GM19043 (cell line): ENCODE results near the gene ADGRD2.

Source experiments
- ATAC-seq: cut with Tn5 transposase; IDR thresholded peaks from one replicate; pipeline ENCODE4 v1.9.1; 2021; ENCODE audit warnings: low read depth; ENCODE audit not compliant: unreplicated experiment

The ADGRD2 gene

GRCh38 chr9:124477648-124478285 lies 27.5 kb downstream of the ADGRD2 start:
- ATAC-seq: no peak

DNA sequence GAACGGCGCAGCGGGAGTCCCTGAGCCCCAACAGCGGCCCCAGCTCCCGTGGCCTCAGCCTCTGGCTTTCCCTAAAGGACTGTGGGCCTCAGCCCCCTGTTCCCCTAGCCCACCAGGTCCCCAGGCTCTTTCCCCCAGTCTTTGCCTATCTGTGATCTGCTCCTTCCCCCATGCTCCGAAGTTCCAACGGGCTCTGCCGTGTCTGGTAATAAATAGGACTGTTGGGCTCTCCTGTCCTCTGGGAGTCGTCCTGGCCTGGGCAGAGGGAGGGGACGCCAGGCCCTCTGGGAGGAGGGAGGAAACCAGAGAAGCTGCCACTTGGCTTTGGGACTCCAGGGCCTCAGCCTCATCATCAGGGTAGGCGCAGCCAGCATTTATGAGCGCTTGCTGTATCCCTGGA lies 28.1 kb downstream of the ADGRD2 start:
- no peak for ATAC-seq

- ATAC-seq: no peak
These were observed 29.1 kb downstream of the ADGRD2 start for GRCh38 chr9:124479371-124479770.

DNA sequence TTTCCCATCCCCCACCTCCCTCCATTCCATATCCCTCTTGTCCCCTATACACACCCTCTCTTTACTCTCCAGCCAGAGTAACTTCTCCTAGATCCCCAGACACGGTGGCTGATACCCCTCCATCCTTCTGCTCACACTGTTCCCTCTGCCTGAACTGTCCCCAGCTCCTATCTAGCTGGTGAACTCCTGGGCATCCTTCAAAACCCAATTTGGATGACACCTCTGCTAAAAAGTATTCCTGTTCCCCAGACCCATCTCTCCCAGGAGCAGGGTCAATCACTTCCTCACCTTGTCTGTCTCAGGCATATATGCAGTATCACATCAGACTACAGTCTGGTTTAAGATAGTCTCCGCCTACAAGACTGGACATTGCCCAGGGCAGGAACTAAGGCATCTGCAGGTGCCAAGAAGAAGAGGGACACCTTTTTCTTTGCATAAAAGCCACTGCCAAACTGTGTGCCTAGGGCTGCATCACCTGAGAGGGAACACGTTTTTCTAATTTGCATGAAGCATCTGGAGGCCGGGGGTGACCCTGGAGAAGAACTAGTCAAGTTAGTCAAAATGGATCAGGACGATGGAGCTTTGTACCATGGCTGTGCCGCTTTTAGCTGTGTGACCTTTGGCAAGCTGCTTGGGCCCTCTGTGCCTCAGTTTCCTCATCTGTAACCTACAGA lies 29.8 kb downstream of the ADGRD2 start:
- ATAC-seq: no peak

- no peak for ATAC-seq
These were observed 30.4 kb downstream of the ADGRD2 start for GRCh38 chr9:124480621-124480981.

DNA sequence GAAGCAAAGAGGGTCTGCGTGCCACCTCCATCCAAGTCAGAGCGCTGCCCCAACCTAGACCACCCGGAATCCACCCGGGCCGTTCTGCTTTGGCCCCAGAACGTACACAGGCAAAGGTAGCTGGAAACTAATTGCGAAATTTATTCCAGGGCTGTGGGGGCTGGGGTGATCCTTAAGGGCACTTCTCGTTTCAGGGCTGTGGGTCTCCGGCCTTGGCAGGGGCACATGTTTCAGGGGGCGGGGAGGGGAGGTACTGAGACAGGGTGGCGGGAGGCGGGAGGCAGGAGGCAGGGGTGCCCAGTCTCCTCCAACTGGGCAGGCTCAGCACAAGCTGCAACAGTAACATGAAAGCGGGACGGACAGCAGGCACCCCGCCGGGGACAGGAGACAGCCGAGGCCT lies 30.9 kb downstream of the ADGRD2 start:
- ATAC-seq: no peak

DNA sequence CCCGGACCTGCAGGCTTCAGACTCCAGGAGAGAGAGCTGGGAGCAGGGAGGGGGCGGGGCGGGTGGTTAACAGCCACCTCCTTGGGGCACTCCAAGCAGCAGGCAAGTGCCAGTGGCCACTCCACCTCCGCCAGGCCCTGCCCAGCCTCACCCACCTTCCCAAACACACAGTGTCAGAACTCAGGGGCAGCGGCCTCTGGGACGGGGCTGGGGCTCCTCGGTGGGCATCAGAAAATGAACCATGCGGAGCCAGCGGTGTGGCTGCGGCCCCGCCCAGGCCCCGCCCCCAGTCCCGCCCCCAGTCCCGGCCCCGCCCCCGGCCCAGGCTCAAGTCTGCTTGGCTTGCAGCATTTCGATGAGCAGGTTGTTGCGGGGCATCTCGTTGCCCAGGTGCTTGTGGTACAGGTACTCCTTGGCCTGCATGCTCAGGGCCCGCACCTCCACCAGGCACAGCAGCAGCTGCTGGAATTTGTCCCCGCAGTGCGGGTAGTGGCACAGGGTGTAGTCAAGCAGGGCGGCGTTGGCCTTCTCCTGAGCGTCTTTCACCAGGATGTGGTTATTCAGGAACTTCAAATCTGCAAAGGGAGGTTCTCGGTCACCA lies 32.3 kb downstream of the ADGRD2 start:
- no peak for ATAC-seq

- no peak for ATAC-seq
These were observed 33.2 kb downstream of the ADGRD2 start for GRCh38 chr9:124483481-124483880.

- ATAC-seq: no peak
These were observed 35.0 kb downstream of the ADGRD2 start for GRCh38 chr9:124485201-124485600.

- no peak for ATAC-seq
These were observed 35.7 kb downstream of the ADGRD2 start for GRCh38 chr9:124485936-124486335.

DNA sequence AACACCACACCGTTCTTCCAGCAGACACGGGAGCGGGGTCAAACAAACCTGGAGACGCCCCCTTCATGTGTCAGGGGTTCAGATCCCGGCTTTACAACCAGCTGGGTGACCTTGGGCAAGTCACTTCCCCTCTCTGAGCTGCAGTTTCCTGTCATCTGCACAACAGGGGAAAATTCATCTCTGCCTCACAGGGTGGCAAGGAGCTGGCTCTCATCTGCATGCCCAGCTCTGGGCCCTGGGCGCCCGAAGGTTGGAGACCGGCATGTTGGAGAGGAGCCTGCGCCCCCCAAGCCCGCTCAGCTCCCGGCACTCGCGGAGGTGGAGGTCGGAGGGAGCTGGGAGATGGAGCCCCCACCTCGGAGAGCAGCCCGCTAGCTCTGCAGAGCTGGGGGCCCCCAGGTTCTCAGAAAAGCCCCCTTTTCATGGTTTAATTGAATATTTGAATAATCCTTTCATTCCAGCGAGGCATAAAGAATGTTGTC lies 36.6 kb downstream of the ADGRD2 start:
- ATAC-seq: no peak

DNA sequence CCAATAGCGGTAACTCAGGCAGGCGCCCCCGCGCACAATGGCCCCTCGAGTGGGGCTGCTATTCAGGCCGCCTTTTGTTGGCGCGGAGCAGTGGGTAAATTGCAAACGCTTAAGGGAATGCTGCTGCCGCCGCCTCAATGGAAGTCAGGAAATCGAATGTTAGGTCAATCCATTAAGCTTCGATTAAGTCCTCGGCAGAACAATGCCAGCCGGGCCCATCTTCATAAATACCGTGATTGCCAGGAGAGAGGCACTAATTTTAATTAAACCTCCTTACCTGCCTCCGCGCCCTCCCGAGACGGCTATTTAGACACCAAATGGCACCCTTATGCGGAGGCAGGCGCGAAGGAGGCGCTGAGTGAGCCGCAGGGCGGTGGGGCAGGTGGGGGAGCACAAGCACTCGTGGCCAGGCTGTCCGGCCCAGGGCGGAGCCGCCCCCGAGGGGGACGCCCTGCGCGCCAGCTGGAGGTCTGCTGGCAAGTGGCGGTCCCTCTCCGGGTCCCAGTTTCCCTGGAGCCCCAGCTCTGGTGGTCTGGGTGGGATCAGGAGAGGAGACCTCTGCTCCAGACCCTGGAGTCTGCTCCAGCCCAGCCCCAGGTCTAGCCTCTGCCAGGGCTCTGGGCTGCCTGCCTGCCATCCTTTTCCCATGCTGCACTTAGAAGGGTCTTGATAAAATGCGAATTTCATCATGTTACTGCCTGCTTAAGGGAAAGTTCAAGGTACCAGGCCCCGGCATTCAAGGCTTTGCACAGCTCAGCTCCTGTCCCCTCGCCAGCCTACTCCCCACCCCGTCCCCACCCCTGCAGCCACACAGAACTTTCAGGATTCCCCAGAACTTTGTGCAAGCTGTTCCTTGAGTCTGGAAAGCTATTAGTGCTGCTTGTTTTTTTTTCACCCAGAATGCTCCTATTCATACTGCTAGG lies 37.3 kb downstream of the ADGRD2 start:
- no peak for ATAC-seq

DNA sequence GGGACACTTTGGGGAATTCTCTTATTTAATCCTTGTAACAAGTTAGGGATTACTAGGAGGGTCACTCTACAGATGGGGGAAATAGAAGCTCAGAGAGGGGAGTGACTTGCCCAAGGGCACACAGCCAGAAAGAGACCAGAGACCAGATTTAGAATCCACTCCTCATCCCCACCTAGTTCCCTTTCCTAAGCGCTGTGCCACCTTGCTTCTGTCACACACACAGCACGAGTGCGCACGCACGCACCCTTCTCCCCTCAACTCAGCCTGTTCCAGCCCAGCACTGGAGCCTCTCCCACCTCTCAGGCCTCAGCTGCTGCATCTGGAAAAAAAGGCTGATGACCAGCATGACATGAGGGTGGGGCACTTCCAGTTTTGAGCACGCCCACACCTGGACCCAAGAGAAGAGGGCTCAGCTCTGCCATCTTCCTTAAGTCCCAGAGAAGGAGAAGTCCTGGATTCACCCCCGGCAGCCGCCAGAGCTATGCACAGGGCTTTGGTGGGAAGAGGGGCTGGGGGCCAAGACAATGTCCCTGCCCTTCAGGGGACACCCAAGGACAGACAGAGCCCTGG lies 38.5 kb downstream of the ADGRD2 start:
- ATAC-seq: no peak

DNA sequence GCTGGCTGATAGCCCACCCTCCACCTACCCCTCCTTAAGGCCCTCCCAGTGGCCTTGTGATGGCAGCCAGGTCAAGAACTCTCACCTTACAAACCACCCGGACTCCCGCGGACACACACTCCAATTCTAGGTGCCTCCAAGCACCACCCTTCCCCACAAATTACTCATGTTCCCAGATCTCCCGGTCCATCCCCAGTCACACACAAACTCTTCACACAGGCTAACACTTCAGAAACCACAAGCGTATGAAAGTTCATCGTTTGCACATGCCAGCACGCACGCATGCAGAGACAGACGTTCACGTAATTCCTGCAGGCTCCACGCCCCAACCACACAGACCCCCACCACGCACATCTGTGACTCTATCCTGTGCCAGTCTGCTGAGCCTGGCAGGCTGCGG lies 39.0 kb downstream of the ADGRD2 start:
- no peak for ATAC-seq

DNA sequence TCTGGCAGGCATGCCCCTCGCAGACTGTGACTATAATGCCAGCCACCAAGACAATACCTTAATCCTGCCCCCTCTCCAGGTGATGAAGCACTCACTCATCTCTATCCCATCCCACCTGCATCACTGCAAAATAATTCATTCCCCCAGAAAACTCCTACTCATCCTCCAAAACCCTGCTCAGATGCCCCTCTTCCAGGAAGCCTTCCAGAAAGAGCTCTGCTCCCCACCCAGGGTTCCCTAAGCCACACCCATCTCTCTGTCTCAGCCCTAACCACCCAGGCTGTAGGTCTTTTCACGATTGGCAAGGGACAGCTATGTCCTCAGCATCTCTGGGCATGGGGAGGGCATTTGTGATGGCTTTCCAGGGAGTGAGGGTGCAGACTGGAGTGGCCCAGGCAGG lies 39.8 kb downstream of the ADGRD2 start:
- no peak for ATAC-seq

DNA sequence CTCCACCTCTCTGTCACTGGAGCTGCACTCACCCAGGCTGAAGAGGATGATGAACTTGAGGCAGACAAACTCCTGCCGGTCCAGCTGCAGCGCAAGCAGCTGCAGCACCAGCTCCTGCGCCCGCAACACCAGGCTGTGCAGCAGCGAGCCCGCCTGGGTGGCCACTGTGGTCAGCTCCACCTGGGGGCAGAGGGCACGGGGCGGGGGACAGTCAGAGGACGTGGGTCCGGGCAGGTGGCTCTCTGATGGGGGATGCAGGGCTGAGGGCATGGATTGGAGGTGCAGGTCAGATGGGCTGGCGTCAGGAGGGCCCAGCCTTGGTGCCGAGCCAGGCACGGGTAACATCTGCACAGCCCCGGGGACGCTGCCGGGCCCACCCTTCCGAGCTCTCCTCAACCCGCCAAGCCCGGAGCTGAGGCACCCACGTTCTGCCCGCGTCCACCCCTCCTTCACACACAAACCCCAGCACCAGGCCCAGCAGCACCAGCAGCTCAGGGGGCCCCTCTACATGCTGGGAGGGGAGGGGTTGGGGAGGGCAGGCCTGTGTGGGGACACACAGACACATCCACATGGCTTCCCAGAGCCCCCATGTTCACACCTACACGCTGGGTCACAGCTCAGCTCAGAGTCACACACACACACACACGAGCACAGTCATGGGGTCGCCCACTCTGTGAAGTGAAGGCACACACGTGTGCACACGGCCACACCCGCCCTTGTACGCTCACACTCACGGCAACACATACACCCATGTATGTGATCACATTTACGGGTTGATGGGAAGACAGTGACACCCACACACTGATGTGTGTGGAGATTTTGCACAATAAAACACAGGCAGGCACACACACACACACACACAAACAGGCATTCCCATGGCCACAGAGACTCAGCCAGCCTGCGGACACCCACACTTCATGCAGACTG lies 41.1 kb downstream of the ADGRD2 start:
- no peak for ATAC-seq

DNA sequence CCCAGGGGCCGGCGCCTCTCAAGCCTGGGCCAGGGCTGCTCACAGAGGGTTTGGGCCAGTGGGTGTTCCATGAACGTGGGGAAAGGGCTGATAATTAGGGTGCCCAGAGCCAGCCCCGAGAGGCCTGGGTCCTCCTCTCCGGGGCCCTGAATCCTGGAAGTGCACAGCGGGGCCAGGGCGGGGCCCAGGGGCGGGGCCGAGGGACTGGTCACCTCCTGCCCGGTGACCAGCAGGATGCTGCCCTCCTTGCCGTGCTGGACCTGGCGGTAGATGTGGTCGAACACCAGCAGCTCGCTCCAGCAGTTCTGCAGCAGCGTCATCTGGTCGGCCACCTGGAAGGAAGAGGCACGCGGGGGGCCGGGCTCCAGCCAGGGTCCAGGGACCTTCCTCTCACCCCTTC lies 42.6 kb downstream of the ADGRD2 start:
- ATAC-seq: no peak

DNA sequence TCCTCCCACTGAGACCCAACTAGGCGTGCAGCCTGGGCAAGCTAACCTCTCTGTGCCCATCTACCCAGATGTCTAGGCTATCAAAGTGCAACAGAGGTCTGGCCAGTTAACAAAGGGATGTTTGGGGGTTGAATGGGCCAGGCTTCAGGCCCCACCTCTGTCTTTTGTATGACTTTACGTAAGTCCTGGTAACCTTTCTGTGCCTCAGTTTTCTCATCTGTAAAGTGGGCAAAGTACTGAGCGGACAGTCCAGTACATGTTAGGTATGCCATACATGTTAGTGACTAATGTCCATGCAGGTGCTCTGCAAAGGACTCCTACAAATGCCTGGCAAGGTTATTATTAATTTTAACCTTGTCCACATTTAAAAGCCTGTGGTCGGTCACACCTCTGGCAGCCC lies 43.0 kb downstream of the ADGRD2 start:
- ATAC-seq: no peak

DNA sequence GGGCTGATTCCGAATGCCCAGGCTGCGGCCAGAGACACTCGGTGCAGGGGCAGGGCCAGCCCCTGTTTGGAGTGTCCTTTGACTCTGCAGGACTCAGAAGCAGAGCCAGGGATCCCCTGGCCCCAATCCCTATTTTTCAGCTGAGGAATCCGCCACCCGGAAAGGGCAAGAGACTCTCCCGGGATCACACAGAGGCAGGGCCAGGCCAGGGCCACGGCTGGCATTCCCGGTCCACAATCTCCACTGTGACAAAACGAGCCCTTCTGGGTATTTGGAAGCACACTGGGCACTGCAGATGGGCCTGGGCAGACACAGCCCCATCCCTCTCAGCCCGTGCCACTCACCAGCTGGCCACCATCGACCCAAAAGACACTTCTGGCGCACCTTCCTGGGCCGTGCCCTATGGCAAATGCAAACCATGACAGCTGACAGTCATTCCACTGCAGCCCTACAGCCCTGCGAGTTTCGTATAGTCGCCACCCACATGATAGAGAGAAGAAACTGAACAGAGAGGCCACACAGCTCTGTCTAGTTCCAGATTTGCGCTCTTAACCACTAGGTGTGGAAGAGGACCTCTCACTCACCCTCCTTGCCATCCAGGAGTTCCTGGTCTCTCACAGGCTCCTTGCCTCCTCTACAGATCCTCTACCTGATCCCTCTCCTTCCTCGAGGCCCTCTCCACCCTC lies 43.7 kb downstream of the ADGRD2 start:
- ATAC-seq: no peak
